GM21717 (cell line): ENCODE results near the gene ADIPOQ.
"Not testable (repeated sequence)": the region's sequence is repeated elsewhere in the genome, so short reads cannot be mapped to it uniquely, and the experiment has no call there.

ENCODE experiments used
- ATAC-seq: cut with Tn5 transposase; IDR thresholded peaks from one replicate; pipeline ENCODE4 v1.9.1; 2021; ENCODE audit warnings: mild to moderate bottlenecking, moderate library complexity; ENCODE audit not compliant: unreplicated experiment

The ADIPOQ gene

DNA sequence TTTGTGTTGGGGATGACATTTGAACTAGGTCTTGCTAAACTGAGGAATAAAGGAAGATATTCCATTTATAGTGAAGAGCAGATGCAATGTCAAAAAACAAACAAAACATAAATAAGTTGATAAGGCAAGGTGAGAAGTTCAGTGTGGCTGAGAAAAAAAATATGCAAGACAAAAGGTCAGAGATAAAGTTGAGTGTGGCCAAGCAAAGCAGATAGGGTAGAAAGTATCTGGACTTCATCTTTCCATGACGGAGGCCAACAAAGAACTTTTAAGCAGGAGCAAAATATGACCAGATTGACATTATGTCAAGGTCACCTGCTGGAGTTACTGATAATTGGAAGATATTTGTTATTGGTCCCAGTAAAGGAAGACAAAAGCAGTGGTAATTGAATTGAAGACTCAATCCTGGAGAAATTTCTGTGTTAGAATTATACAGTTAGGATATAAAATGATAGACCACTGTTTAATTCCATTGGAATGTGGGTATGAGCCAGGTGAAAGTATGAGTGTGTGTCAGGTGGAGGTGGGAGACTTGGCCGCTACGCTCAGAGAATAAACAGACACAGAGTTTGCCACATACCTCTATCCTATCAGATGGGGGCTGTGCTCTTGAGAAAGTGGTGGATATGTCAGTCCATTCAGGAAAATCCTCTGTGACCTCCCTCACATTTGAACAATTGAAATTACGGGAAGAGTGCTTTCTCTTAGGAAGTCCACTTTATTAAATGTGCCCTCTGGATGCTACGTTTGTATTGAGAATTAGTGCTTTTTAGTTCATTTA is 28.1 kb downstream of the ADIPOQ start:
- ATAC-seq: no peak

DNA sequence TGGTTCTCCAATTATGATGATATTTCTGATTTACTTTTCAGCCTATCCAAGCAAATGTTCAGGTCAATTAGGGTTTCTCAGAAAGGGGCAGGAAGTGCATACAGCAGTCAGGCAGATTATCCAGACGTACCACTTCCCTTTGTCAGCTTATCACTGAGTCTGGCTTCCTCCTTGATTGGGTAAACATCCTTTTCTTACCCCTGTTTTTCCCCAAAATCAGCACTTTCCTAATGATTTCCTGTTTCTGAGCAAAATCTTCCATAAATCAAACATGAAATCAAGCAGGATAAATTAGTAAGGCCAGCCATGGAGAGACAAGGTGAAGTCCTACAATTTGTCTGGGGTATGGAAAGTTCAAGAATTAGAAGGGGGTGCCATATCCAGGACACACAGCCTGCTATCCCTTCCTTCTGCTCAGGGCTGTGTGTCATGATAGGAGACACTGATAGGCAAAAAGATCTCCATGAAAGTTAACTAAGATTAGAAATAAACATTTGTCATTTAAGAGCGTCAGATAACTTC is 29.0 kb downstream of the ADIPOQ start:
- no peak for ATAC-seq

DNA sequence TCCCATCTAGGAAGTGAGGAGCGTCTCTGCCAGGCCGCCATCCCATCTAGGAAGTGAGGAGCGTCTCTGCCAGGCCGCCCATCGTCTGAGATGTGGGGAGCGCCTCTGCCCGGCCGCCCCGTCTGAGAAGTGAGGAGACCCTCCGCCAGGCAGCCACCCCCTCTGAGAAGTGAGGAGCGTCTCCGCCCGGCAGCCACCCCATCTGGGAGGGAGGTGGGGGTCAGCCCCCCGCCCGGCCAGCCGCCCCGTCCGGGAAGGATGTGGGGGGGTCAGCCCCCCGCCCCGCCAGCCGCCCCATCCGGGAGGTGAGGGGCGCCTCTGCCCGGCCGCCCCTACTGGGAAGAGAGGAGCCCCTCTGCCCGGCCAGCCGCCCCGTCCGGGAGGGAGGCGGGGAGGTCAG is 31.3 kb downstream of the ADIPOQ start:
- not testable (repeated sequence) for ATAC-seq

DNA sequence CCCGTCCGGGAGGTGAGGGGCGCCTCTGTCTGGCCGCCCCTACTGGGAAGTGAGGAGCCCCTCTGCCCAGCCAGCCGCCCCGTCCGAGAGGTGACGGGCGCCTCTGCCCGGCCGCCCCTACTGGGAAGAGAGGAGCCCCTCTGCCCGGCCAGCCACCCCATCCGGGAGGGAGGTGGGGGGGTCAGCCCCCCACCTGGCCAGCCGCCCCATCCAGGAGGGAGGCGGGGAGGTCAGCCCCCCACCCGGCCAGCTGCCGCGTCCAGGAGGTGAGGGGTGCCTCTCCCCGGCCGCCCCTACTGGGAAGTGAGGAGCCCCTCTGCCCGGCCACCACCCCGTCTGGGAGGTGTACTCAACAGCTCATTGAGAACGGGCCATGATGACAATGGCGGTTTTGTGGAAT is 31.7 kb downstream of the ADIPOQ start:
- ATAC-seq: not testable (repeated sequence)

DNA sequence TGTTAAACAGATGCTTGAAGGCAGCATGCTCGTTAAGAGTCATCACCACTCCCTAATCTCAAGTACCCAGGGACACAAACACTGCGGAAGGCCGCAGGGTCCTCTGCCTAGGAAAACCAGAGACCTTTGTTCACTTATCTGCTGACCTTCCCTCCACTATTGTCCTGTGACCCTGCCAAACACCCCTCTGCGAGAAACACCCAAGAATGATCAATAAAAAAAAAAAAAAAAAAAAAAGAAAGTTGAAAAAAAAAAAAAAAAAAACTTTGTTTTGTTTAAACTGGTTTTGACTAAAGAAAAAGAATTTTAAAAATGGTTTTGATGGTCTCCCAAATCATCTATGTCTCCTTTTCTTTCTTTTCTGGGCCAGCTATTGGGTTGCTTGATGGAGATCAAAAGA is 32.3 kb downstream of the ADIPOQ start:
- ATAC-seq: not testable (repeated sequence)

DNA sequence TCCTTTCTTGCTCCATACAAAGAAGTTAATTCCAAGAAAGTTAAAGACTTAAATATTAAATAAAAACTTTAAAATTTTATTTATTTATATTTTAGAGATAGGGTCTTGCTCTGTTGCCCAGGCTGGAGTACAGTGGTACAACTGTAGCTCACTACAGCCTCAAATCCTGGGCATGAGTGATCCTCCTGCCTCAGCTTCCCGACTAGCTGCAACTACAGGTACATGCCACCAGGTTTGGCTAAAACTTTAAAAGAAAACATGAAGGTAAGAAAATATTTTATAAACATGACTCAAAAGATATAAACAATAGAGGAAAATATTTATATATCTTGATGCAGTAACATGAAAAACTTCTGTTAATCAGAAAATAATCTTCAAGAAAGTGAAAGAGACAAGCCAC is 33.2 kb downstream of the ADIPOQ start:
- ATAC-seq: no peak

DNA sequence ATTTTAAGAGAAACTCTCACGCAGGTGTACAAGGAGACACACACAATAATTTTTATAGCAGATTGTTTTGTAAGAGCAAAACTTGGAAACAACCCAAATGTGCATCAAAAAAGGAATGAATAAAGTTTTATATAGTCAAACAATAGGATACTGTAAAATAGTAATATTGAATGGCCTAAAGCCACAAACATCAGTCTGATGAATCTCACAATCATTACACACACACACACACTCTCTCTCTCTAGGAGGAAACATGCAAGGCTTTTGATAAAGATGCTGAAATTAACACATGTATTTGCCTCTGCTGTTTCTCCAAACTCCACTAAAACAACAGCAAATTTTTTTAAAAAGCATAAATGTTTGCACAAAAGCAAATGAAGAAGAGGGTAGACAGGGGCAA is 37.3 kb downstream of the ADIPOQ start:
- no peak for ATAC-seq

DNA sequence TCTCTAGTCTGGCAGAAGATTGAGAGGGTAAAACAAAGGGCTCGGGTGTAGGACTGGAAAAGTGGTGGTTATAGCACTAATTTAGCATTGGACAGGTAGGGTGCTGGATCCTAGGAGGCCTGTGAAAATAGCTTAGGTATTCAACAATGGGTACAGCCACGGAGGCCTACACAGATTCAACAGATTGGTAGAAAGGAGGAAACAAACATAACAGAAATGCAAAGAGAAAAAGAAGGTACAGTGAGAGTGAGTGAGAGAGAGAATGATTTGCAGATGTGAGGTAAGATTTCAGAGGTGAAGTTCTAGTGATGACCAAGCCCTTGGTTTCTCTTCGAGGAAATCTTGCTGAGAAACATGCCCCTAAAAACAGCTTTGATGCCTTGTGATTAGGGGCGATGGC is 37.9 kb downstream of the ADIPOQ start:
- ATAC-seq: no peak

DNA sequence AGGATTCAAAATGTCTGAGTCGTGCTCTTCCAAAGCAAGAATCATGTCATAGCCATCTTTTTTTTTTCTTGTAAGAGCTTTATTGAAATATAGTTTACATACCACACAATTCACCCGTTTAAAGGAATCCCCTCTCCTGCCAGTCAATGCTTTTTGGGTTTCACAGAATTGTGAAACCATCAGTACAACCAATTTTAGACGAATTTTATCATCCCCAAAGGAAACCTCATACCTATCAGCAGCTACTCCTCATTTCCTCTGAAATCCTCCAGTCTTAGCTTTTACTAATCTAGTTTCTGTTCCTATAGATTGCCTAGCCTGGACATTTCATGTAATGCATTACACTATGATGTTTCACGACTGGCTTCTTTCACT is 39.6 kb downstream of the ADIPOQ start:
- no peak for ATAC-seq

DNA sequence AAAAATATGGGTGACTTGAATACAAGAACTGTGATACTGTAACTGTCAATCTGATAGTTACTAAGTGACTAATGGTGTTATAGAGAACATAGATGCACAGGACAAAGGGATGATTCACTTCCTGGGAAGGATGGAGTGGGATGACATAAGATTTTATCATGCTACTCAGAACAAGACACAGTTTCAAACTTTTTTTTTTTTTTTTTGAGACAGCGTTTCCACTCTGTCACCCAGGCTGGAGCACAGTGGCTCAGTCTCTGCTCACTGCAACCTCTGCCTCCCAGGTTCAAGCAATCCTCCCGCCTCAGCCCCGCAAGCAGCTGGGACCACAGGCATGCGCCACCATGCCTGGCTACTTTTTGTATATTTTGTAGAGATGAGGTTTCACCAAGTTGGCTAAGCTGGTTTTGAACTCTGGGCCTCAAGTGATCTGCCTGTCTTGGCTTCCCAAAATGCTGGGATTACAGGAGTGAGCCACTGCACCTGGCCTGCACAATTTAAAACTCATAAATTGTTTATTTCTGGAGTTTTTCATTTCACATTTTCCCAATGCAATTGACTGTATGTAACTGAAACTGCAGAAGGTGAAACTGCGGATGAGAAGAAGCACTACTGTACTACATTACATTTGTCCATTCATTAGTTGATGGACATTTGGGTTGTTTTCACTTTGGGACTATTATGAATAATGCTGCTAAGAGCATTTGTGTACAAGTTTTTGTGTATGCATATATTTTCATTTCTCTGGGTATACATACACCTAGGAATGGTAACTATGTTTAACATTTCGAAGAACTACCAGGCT is 40.6 kb downstream of the ADIPOQ start:
- no peak for ATAC-seq

DNA sequence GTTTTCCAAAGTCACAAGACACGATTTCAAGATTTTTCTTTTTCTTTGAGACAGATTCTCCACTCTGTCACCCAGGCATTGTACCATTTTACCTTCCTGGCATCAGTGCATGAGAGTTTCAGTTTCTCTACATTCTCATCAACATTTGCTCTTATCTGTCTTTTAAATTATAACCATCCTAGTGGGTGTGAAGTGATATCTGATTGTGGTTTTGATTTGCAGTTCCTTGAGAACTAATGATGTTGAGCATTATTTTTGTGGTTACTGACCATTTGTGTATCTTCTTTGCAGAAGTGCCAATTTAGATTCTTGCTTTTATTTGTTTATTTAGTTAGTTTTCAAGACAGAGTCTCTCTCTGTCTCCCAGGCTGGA is 41.2 kb downstream of the ADIPOQ start:
- ATAC-seq: no peak

DNA sequence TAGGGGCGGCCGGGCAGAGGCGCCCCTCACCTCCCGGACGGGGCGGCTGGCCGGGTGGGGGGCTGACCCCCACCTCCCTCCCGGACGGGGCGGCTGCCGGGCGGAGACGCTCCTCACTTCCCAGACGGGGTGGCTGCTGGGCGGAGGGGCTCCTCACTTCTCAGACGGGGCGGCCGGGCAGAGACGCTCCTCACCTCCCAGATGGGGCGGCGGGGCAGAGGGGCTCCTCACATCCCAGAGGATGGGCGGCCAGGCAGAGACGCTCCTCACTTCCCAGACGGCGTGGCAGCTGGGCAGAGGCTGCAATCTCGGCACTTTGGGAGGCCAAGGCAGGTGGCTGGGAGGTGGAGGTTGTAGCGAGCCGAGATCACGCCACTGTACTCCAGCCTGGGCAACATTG is 42.4 kb downstream of the ADIPOQ start:
- not testable (repeated sequence) for ATAC-seq

DNA sequence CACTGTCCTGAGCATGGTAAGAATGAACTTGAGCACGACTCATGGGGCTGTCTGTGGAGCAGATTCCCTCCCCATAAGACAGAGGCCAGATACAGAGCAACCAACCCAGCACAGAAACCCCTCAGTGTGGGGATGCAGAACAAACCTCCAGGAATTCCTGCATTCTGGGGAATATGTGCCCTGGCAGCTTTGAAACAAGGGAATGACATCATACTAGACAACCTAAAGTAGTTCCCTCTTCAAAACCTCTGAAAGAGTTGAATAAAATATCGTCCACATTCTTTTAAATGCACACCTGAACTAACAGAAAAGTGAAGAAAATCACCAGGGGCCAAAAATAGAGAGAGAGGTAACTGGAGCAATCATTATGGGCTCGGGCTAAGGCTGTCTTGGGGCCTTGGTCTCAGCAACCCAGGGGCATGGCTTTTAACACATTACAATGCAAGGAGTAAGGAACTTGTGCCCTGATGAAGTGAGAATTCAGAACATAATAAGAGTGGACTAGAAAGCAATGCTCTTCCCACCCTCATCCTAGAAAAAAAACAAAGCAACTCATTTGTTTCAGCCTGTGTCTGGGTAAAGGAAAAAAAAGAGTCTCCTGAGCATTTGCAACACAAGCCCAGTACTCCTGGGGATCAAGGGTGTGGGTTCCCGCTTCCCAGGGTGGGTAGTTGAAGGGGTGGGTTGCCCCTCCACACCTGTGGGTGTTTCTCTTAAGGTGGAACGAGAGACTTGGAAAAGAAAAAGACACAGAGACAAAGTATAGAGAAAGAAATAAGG is 43.9 kb downstream of the ADIPOQ start:
- ATAC-seq: no peak

DNA sequence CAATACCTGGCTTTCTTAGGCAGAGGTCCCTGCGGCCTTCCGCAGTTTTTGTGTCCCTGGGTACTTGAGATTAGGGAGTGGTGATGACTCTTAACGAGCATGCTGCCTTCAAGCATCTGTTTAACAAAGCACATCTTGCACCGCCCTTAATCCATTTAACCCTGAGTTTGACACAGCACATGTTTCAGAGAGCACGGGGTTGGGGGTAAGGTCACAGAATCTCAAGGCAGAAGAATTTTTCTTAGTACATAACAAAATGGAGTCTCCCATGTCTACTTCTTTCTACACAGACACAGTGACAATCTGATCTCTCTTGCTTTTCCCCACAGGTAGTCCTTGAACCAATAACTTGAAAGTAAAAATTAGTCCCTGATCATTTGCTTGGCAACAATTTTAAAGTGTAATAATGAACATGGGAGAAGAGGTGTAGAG is 45.0 kb downstream of the ADIPOQ start:
- not testable (repeated sequence) for ATAC-seq

DNA sequence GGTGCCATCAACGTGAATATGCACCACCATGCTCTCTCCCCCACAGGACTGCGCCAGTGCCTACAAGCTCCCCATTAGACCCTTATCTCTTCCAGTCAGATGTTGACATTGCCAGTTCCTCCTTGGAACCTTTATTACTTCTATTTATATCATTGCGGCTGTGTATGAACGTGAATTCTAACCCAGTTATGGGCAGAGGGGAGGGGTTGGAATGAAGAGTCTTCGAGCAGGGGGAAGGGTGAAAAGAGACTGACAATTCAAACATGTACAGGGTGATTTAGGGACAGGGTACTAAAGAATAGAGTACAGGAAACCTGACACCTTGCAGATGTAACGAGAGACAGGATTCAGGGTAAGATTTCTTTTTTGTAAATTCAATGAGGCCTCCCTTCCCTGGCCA is 46.1 kb downstream of the ADIPOQ start:
- no peak for ATAC-seq

DNA sequence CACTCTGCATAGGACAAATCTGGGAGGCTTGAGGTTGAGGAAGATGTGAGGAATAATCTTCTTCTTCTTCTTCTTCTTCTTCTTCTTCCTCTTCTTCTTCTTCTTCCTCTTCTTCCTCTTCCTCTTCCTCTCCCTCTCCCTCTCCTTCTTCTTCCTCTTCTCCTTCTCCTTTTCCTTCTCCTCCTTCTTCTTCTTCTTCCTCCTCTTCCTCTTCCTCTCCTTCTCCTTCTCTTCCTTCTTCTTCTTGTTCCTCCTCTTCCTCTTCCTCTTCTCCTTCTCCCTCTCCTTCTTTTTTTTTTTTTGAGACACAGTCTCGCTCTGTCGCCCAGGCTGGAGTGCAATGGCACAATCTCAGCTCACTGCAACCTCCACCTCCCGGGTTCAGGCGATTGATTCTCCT is 47.2 kb downstream of the ADIPOQ start:
- ATAC-seq: not testable (repeated sequence)

DNA sequence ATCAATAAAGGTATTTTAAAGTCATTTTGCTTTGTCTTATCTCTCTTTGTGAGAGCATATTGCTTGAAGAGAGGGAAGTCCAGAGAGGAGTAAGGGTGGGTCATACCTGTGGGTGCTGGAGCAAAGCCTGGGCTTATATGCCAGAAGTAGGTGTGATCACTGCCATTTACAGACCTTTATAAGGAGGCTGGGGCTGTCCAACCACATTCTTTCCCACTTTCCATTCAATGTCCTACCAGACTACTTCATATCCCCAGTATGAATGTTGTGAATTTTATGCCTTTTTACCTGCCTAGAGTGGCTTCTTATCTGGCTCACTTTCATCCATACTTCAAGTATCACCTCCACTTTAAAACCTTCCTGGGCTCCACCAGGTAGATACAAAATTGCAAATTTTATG is 48.4 kb downstream of the ADIPOQ start:
- no peak for ATAC-seq

DNA sequence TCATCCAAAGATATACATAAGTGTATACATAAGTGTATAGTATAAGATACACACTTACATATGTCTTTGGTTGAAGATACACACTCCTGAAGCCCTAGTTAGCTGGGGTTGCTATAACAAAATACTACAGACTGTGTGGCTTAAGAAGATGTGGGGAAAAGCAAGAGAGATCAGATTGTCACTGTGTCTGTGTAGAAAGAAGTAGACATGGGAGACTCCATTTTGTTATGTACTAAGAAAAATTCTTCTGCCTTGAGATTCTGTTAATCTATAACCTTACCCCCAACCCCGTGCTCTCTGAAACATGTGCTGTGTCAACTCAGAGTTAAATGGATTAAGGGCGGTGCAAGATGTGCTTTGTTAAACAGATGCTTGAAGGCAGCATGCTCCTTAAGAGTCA is 50.6 kb downstream of the ADIPOQ start:
- not testable (repeated sequence) for ATAC-seq

DNA sequence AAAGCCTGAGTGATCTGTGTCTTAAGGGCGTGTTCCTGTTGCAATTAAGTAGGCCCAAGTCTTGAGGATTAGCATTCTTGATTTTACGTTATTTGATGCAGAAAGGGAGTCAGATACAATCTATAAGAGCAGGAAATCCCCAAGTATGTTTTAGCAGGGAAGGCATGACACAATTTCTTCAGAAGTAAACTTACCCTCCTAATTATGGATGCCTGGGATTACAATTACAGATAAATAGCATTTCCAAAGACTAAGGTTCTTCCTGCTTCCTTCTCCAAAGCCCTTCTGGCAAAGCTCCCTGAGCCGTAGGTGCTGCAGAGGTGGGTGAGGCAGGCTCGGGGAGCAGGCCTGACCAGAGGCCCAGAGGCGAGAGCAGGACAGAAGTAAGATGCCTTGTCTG is 52.9 kb downstream of the ADIPOQ start:
- no peak for ATAC-seq

DNA sequence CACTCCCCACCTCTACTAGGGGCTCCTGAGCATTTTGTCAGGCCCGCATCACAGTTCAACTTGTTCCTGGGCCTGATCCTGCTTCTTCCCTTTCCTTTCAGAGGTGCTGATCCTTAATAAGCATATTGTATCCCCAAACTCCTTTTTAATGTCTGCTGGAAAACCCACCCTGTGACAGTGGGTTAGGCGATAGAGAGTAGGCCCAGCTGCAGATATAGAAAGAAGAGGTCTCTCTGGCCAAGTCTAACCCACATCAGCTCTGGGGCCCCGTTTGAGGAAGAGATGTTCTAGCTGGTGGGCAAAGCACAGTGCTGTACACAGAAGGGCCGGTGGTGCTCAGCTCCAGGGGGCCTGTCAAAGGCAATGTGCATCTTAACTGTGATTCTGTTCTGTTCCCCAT is 53.5 kb downstream of the ADIPOQ start:
- ATAC-seq: no peak

DNA sequence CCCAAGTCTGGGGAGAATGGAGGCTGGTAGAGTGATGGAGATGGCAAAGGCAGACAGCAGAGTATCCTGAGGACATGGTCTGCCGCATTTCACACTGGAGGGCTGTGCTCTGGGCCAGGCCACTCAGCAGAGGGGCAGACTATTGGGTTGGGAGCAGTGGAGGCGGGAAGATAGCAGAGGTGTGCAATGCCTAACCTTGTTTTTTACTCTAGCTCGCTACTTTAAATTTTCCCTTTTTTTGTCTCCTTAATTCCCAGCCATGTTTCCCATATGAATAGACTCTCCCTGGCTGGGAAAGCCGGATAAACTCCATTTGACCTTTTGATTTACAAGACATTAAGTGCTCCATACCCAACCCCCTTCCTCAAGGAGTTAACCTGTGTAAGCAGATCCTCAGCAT is 54.4 kb downstream of the ADIPOQ start:
- ATAC-seq: no peak
